Glutamatergic neuron (in vitro differentiated cells): ENCODE results near the gene ELP4. TPM values are rescaled to one million over a fixed set of nuclear protein-coding genes. Genes with fewer than 3 reads are reported as not detected.

ENCODE experiments used
- DNase-seq: peaks from one replicate; pipeline ENCODE4 v3.0.0; 2022
- H3K27ac Mint-ChIP-seq: one replicate; pipeline ENCODE4 v1.8.0; 2020; ENCODE audit warnings: mild to moderate bottlenecking, mixed read lengths, inconsistent platforms; ENCODE audit not compliant: unreplicated experiment
- H3K27me3 Mint-ChIP-seq: one replicate; pipeline ENCODE4 v1.8.0; 2020; ENCODE audit warnings: mild to moderate bottlenecking, moderate library complexity, mixed read lengths, inconsistent platforms; ENCODE audit not compliant: unreplicated experiment
- H3K36me3 Mint-ChIP-seq: one replicate; pipeline ENCODE4 v1.8.0; 2020; ENCODE audit warnings: mild to moderate bottlenecking, mixed read lengths, inconsistent platforms; ENCODE audit not compliant: unreplicated experiment
- H3K4me1 Mint-ChIP-seq: one replicate; pipeline ENCODE4 v1.8.0; 2020; ENCODE audit warnings: mild to moderate bottlenecking, low read depth, mixed read lengths, inconsistent platforms; ENCODE audit not compliant: unreplicated experiment
- H3K4me3 Mint-ChIP-seq: one replicate; pipeline ENCODE4 v1.8.0; 2020; ENCODE audit warnings: mild to moderate bottlenecking, mixed read lengths, inconsistent platforms; ENCODE audit not compliant: unreplicated experiment
- H3K9me3 Mint-ChIP-seq: one replicate; pipeline ENCODE4 v1.8.0; 2020; ENCODE audit warnings: mild to moderate bottlenecking, moderate library complexity, mixed read lengths, inconsistent platforms; ENCODE audit not compliant: unreplicated experiment
- total RNA-seq: library from RNA; stranded (reverse); fragmentation: NEBNext Ultra II Directional; extraction: Animal tissue kit (Norgen Biotek cat#: 25700); gene quantifications from one replicate; pipeline ENCODE4 v1.2.1, GENCODE V29; 2021; ENCODE audit not compliant: unreplicated experiment
- TF ChIP-seq, protein P1 (sequence below): fragments of 200-600 bp; sonication (generic); IDR thresholded peaks from one replicate; pipeline ENCODE4 v1.5.0; 2021; ENCODE audit not compliant: partially characterized antibody, unreplicated experiment

Gene ELP4
- total RNA-seq, 1 donor from 2014 or later = 9.9 TPM

DNA sequence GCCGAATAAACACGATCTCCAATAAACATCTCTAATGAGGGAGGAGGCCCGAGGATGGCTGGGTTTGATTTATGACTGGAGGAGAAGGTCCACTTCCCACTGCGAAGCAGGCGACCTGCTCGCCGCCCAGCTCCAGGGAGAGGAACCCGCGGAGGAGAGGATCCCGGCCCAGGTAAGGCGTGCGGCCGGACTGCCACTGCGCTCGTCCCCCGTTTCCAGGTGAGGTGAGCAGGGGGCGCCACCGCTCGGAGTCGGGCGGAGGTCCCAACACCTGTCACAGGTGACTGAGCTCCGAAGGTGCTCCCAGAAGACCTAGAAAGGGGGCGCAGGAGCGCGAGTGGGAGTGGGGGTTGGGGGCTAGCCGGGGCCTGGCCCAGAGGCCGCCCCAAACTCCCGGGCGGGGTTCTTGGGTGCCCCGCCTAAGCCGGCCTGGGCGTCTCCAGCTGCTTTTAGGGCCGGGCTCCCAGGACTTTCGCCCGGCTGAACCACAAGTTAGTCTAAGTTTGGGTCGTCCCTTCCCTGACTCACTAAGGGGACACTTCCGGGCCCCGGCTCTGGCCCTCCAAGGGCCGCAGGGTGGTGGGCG is 307.0 kb downstream of the ELP4 start:
- H3K4me3 Mint-ChIP-seq = peak overlapping the region; percentile 88

DNA sequence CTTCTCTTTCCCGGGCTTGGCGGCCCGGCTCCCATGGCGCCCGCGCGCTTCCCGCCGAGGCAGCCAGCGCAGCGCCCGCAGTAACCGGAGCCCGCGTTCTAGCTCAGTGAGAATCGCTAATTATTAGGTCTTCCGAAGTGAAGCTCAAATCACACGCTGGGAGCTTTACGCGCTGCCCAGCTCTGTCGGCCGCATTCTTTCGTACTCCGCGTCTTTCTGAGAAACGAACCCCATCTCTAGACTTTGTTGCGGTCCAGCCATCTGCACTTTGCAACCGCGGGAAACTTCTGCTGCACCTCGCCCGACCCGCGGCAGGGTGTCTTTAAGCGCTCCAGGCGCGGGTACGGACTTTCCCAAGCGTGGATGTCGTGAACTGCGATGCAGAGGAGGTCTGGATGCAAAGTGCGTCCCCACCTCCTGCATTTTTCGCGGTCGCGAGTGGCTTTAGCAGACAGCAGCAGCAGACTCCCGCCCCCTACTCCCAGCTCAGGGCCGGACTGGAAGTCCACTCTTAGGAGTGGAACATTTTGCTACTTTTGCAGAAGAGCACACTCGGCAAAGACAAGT is 307.6 kb downstream of the ELP4 start:
- peaks cover 26% of the 10 kb centered on the region for H3K4me1 Mint-ChIP-seq
- H3K27ac Mint-ChIP-seq = no peak overlapping the region
- peaks cover 13% of the 10 kb centered on the region for H3K9me3 Mint-ChIP-seq
- H3K27me3 Mint-ChIP-seq = peaks cover 36% of the 10 kb centered on the region
- peak overlapping the region; percentile 77 for H3K4me3 Mint-ChIP-seq
- H3K36me3 Mint-ChIP-seq = peaks cover 5% of the 10 kb centered on the region
- DNase-seq = no peak
- TF ChIP-seq, protein P1, sequence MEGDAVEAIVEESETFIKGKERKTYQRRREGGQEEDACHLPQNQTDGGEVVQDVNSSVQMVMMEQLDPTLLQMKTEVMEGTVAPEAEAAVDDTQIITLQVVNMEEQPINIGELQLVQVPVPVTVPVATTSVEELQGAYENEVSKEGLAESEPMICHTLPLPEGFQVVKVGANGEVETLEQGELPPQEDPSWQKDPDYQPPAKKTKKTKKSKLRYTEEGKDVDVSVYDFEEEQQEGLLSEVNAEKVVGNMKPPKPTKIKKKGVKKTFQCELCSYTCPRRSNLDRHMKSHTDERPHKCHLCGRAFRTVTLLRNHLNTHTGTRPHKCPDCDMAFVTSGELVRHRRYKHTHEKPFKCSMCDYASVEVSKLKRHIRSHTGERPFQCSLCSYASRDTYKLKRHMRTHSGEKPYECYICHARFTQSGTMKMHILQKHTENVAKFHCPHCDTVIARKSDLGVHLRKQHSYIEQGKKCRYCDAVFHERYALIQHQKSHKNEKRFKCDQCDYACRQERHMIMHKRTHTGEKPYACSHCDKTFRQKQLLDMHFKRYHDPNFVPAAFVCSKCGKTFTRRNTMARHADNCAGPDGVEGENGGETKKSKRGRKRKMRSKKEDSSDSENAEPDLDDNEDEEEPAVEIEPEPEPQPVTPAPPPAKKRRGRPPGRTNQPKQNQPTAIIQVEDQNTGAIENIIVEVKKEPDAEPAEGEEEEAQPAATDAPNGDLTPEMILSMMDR = no peak

More for the DNA sequence above, 307.0 kb downstream of the ELP4 start:
- H3K27me3 Mint-ChIP-seq = peaks cover 38% of the 10 kb centered on the region
- peaks cover 24% of the 10 kb centered on the region for H3K4me1 Mint-ChIP-seq
- TF ChIP-seq, protein P1 = no peak
- DNase-seq = no peak
- peak overlapping the region; percentile 76 for H3K27ac Mint-ChIP-seq
- peaks cover 4% of the 10 kb centered on the region for H3K36me3 Mint-ChIP-seq
- peaks cover 15% of the 10 kb centered on the region for H3K9me3 Mint-ChIP-seq

- Mint-ChIP-seq H3K4me1 (peaks cover 23% of the 10 kb centered on the region), H3K27me3 (peaks cover 31% of the 10 kb centered on the region), H3K4me3 (peak overlapping the region; percentile 77), H3K27ac (no peak overlapping the region), H3K36me3 (peaks cover 5% of the 10 kb centered on the region), H3K9me3 (peaks cover 13% of the 10 kb centered on the region)
- peak; percentile 49 for DNase-seq
- TF ChIP-seq, protein P1 = no peak
Measured at GRCh38 chr11:31817621-31818424, 308.3 kb downstream of the ELP4 start.

- TF ChIP-seq, protein P1 = no peak
- Mint-ChIP-seq H3K4me3 (peak overlapping the region; percentile 59), H3K4me1 (peaks cover 23% of the 10 kb centered on the region), H3K27ac (no peak overlapping the region), H3K9me3 (peaks cover 12% of the 10 kb centered on the region), H3K27me3 (peaks cover 32% of the 10 kb centered on the region), H3K36me3 (peaks cover 5% of the 10 kb centered on the region)
- DNase-seq = no peak
Measured at GRCh38 chr11:31818425-31818755, 308.8 kb downstream of the ELP4 start.
